Measurements from ENCODE around the gene SPOP.

DNA sequence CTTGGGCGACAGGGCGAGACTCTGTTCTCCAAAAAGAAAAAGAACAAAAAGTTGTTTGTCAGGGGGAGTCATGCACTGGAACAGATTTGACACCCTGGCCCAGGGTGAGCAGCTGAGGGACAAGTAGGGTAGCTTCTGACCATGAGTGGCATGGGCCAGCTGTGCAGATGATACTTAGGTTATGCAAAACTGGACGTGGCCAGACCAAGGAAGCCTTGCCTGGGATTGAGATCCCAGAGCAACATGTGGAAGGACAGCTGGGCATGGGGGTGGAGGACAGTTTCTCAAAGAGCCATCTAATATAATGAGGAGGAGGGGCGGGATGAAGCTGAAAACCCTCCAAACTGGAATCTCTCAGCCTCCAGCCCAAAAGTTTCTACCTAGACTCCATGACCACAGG lies 49.5 kb upstream of the SPOP start:
- TF ChIP-seq POLR2A (IDR thresholded peaks at IDR 0.05), result no peak
- TF ChIP-seq, protein P1, sequence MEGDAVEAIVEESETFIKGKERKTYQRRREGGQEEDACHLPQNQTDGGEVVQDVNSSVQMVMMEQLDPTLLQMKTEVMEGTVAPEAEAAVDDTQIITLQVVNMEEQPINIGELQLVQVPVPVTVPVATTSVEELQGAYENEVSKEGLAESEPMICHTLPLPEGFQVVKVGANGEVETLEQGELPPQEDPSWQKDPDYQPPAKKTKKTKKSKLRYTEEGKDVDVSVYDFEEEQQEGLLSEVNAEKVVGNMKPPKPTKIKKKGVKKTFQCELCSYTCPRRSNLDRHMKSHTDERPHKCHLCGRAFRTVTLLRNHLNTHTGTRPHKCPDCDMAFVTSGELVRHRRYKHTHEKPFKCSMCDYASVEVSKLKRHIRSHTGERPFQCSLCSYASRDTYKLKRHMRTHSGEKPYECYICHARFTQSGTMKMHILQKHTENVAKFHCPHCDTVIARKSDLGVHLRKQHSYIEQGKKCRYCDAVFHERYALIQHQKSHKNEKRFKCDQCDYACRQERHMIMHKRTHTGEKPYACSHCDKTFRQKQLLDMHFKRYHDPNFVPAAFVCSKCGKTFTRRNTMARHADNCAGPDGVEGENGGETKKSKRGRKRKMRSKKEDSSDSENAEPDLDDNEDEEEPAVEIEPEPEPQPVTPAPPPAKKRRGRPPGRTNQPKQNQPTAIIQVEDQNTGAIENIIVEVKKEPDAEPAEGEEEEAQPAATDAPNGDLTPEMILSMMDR (IDR thresholded peaks at IDR 0.05 in 4 of 5, conservative IDR thresholded peaks at IDR 0.05 in 1 of 5), result no peak

Data from gastrocnemius medialis (tissue), 4 donors.